WTC11 (cell line): ENCODE results near the gene POU3F1. TPM values are rescaled to one million over a fixed set of nuclear protein-coding genes. Genes with fewer than 3 reads are reported as not detected.

Experiments
- ATAC-seq: fragments of 200-7000 bp; cut with Tn5 transposase; 2 replicates; pipeline ENCODE4 v1.10.0; 2021; ENCODE audit warnings: mild to moderate bottlenecking, moderate library complexity
- CTCF ChIA-PET: fragments of 300-600 bp; sonication (Branson Sonifier 250); formaldehyde crosslinking; loops from one replicate; lab custom pipeline; 2021; ENCODE audit warnings: antibody characterized with exemption; lab: Charles Lee
- POLR2A ChIA-PET: fragments of 350-600 bp; sonication (Branson Sonifier 250); formaldehyde crosslinking; loops from one replicate; lab custom pipeline; 2021; ENCODE audit warnings: antibody characterized with exemption; lab: Charles Lee
- DNase-seq: peaks from one replicate; pipeline ENCODE4 v3.0.0; 2021; ENCODE audit warnings: low spot score
- H3K27ac Mint-ChIP-seq: 2 replicates; pipeline ENCODE4 v1.8.0; 2021; ENCODE audit warnings: mixed read lengths
- H3K27me3 Mint-ChIP-seq: 2 replicates; pipeline ENCODE4 v1.8.0; 2021; ENCODE audit warnings: low read depth, mild to moderate bottlenecking, moderate library complexity, mixed read lengths
- H3K36me3 Mint-ChIP-seq: 2 replicates; pipeline ENCODE4 v1.8.0; 2021; ENCODE audit warnings: mixed read lengths
- H3K4me1 Mint-ChIP-seq: 2 replicates; pipeline ENCODE4 v1.8.0; 2022; ENCODE audit warnings: mixed read lengths
- H3K4me3 Mint-ChIP-seq: 2 replicates; pipeline ENCODE4 v1.8.0; 2021; ENCODE audit warnings: mild to moderate bottlenecking, moderate library complexity, mixed read lengths
- H3K9me3 Mint-ChIP-seq: 2 replicates; pipeline ENCODE4 v1.8.0; 2021; ENCODE audit warnings: mixed read lengths
- ARID4B ChIP-seq: sonication (generic); formaldehyde crosslinking; IDR thresholded peaks from 2 replicates; pipeline ENCODE4 v1.8.0; 2023; ENCODE audit warnings: missing genetic modification reagents, mild to moderate bottlenecking, borderline replicate concordance
- FOXP1 ChIP-seq: sonication (generic); formaldehyde crosslinking; IDR thresholded peaks from 2 replicates; pipeline ENCODE4 v1.8.0; 2022; ENCODE audit warnings: missing genetic modification reagents, mild to moderate bottlenecking, moderate library complexity, borderline replicate concordance
- GABPB1 ChIP-seq: sonication (generic); formaldehyde crosslinking; IDR thresholded peaks from 2 replicates; pipeline ENCODE4 v1.8.1; 2023; ENCODE audit warnings: mild to moderate bottlenecking, missing genetic modification reagents
- HMGA2 ChIP-seq: fragments of 250-450 bp; sonication (Bioruptor Pico); IDR thresholded peaks from 2 replicates; pipeline ENCODE4 v1.4.0; 2021; ENCODE audit warnings: mild to moderate bottlenecking, moderate library complexity
- HMGXB4 ChIP-seq: sonication (generic); formaldehyde crosslinking; IDR thresholded peaks from 2 replicates; pipeline ENCODE4 v1.8.1; 2023; ENCODE audit warnings: mild to moderate bottlenecking, moderate library complexity, missing genetic modification reagents
- KAT7 ChIP-seq: sonication (generic); formaldehyde crosslinking; IDR thresholded peaks from 2 replicates; pipeline ENCODE4 v1.8.1; 2023; ENCODE audit warnings: missing genetic modification reagents, mild to moderate bottlenecking, borderline replicate concordance
- MXD4 ChIP-seq: fragments of 250-450 bp; sonication (Bioruptor Pico); IDR thresholded peaks from 2 replicates; pipeline ENCODE4 v1.8.0; 2021; ENCODE audit warnings: mild to moderate bottlenecking, moderate library complexity, borderline replicate concordance
- PRRX2 ChIP-seq: fragments of 250-450 bp; sonication (Bioruptor Pico); IDR thresholded peaks from 2 replicates; pipeline ENCODE4 v1.8.0; 2021; ENCODE audit warnings: mild to moderate bottlenecking
- SMAD3 ChIP-seq: sonication (generic); formaldehyde crosslinking; IDR thresholded peaks from 2 replicates; pipeline ENCODE4 v1.8.0; 2022; ENCODE audit warnings: missing genetic modification reagents, mild to moderate bottlenecking, borderline replicate concordance
- SMAD4 ChIP-seq: sonication (generic); formaldehyde crosslinking; IDR thresholded peaks from 2 replicates; pipeline ENCODE4 v1.8.0; 2022; ENCODE audit warnings: mild to moderate bottlenecking, missing genetic modification reagents
- SOX15 ChIP-seq: fragments of 250-450 bp; sonication (Bioruptor Pico); IDR thresholded peaks from 2 replicates; pipeline ENCODE4 v1.9.0; 2021; ENCODE audit warnings: mild to moderate bottlenecking
- TEAD4 ChIP-seq: sonication (generic); formaldehyde crosslinking; IDR thresholded peaks from 2 replicates; pipeline ENCODE4 v1.8.0; 2022; ENCODE audit warnings: mild to moderate bottlenecking, missing genetic modification reagents
- ZNF121 ChIP-seq: sonication (generic); formaldehyde crosslinking; IDR thresholded peaks from 2 replicates; pipeline ENCODE4 v1.8.0; 2023; ENCODE audit warnings: missing genetic modification reagents
- ZNF138 ChIP-seq: sonication (generic); formaldehyde crosslinking; conservative IDR thresholded peaks from 2 replicates; pipeline ENCODE4 v1.8.1; 2022; ENCODE audit warnings: mild to moderate bottlenecking, moderate library complexity, missing genetic modification reagents
- ZNF219 ChIP-seq: sonication (generic); formaldehyde crosslinking; IDR thresholded peaks from 2 replicates; pipeline ENCODE4 v1.8.0; 2023; ENCODE audit warnings: missing genetic modification reagents, mild to moderate bottlenecking, borderline replicate concordance
- ZNF263 ChIP-seq: sonication (generic); formaldehyde crosslinking; IDR thresholded peaks from 2 replicates; pipeline ENCODE4 v1.8.1; 2022; ENCODE audit warnings: low read depth, mild to moderate bottlenecking, moderate library complexity, missing genetic modification reagents
- ZNF317 ChIP-seq: sonication (generic); formaldehyde crosslinking; IDR thresholded peaks from 2 replicates; pipeline ENCODE4 v1.8.1; 2023; ENCODE audit warnings: low read depth, mild to moderate bottlenecking, moderate library complexity, missing genetic modification reagents, borderline replicate concordance
- ZNF396 ChIP-seq: fragments of 250-450 bp; sonication (Bioruptor Pico); IDR thresholded peaks from 2 replicates; pipeline ENCODE4 v1.8.0; 2021; ENCODE audit warnings: mild to moderate bottlenecking, moderate library complexity, borderline replicate concordance
- ZNF423 ChIP-seq: fragments of 250-450 bp; sonication (Bioruptor Pico); IDR thresholded peaks from 2 replicates; pipeline ENCODE4 v2.1.2; 2022; ENCODE audit warnings: mild to moderate bottlenecking, moderate library complexity
- ZNF671 ChIP-seq: fragments of 250-450 bp; sonication (Bioruptor Pico); IDR thresholded peaks from 2 replicates; pipeline ENCODE4 v1.8.0; 2021; ENCODE audit warnings: mild to moderate bottlenecking
- ZSCAN18 ChIP-seq: fragments of 250-450 bp; sonication (Bioruptor Pico); IDR thresholded peaks from 2 replicates; pipeline ENCODE4 v2.1.2; 2022; ENCODE audit warnings: mild to moderate bottlenecking, moderate library complexity
- total RNA-seq: library from RNA; stranded (reverse); gene quantifications from 3 replicates; pipeline ENCODE4 v1.2.3, GENCODE V29; 2021
- TF ChIP-seq, protein P1 (sequence below): fragments of 250-450 bp; sonication (Bioruptor Pico); conservative IDR thresholded peaks from 2 replicates; pipeline ENCODE4 v1.9.0; 2021; ENCODE audit warnings: mild to moderate bottlenecking
- TF ChIP-seq, protein P2 (sequence below): sonication (generic); formaldehyde crosslinking; IDR thresholded peaks from 2 replicates; pipeline ENCODE4 v1.8.0; 2022; ENCODE audit warnings: mild to moderate bottlenecking, missing genetic modification reagents

POU3F1 gene
- total RNA-seq, 1 experiment from 2014 or later = 18.9 TPM

- no peak for TF ChIP-seq HMGXB4
- no peak for TF ChIP-seq FOXP1 (CRISPR knock-in tag)
- TF ChIP-seq ZNF396 = no peak
Measured at GRCh38 chr1:38061883-38062328, 15.3 kb upstream of the POU3F1 start (continued).

- H3K4me1 Mint-ChIP-seq = peaks cover 38% of the 10 kb centered on the region
- POLR2A ChIA-PET = no interaction called here
- no peak for TF ChIP-seq SOX15 (CRISPR knock-in tag)
- TF ChIP-seq GABPB1 (CRISPR knock-in tag) = no peak
- TF ChIP-seq ZSCAN18 (CRISPR knock-in tag) = no peak
- TF ChIP-seq SMAD3 (CRISPR knock-in tag) = no peak
- no peak for TF ChIP-seq ZNF263 (CRISPR knock-in tag)
- no peak for TF ChIP-seq ZNF423 (CRISPR knock-in tag)
- TF ChIP-seq, all 79 proteins: peak for 0
- ATAC-seq = no peak
- H3K27me3 Mint-ChIP-seq = no peaks in the 10 kb centered on the region; the same call in 1 of the 2 replicates
- H3K36me3 Mint-ChIP-seq = no peaks in the 10 kb centered on the region
- H3K27ac Mint-ChIP-seq = no peak overlapping the region
- H3K4me3 Mint-ChIP-seq = no peak overlapping the region
- H3K9me3 Mint-ChIP-seq = no peaks in the 10 kb centered on the region
- DNase-seq = no peak
- CTCF ChIA-PET = interaction anchor here (3.0 to 3.1 kb wide), 2 partner anchors 11 kb away, joined by 18 to 27 read pairs; no protein-coding TSS in a partner anchor
Measured at GRCh38 chr1:38061290-38061689, 14.7 kb upstream of the POU3F1 start.

DNA sequence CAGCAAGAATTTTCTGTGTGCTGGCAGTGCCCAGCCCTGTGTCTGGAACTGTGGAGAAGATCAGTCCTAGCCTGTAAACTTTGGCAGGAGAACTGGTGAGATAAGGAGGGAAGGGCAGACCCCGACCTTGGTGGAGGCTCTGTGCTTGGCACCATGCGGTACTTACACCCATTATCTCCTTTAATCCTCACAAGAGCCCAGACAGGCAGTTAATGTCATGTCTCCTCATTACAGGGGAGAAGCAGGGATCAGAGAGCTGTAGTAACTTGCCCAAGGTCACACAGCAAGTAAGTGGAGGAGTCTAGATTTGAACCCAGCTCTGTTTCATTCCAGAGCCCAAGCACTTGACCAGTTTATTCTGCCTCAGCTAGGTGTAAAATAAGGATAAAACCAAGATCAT lies 13.9 kb upstream of the POU3F1 start:
- H3K27ac Mint-ChIP-seq = no peak overlapping the region
- no peaks in the 10 kb centered on the region for H3K9me3 Mint-ChIP-seq
- TF ChIP-seq ZNF317 (CRISPR knock-in tag) (no peak), PRRX2 (CRISPR knock-in tag) (no peak), TEAD4 (CRISPR knock-in tag) (no peak), SMAD4 (CRISPR knock-in tag) (no peak), HMGA2 (CRISPR knock-in tag) (no peak), ARID4B (no peak), MXD4 (CRISPR knock-in tag) (no peak), ZNF121 (CRISPR knock-in tag) (no peak), ZNF219 (CRISPR knock-in tag) (no peak), ZNF138 (CRISPR knock-in tag) (no peak), ZNF671 (CRISPR knock-in tag) (no peak), KAT7 (CRISPR knock-in tag) (no peak)
- TF ChIP-seq, protein P1, sequence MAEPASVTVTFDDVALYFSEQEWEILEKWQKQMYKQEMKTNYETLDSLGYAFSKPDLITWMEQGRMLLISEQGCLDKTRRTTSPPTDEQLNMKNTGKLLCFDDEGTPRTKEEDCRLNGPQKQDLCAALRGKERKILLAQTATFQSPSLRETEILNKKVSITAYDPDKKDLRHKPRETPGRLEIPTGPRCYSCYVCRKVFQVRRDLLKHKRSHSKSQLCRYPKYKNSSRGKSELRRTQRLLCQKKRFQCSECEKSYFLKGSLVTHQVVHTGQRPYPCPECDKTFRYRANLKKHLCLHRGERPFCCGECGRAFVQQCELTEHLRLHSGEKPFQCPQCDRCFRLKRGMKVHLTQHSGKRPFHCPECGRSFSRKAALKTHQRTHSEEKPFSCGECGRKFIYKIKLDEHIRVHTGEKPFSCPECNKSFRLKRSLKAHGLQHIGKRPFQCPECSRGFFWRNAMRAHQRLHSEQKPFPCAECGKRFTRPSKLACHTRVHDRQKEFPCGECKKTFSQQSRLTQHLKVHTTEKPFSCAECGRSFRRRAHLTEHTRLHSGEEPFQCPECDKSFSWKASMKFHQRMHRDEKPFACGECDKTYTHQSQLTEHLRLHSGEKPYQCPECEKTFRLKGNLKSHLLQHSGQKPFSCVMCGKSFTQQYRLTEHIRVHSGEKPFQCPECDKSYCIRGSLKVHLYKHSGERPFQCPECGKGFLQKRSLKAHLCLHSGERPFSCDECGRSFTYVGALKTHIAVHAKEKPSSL (CRISPR knock-in tag) = no peak
- TF ChIP-seq, protein P2, sequence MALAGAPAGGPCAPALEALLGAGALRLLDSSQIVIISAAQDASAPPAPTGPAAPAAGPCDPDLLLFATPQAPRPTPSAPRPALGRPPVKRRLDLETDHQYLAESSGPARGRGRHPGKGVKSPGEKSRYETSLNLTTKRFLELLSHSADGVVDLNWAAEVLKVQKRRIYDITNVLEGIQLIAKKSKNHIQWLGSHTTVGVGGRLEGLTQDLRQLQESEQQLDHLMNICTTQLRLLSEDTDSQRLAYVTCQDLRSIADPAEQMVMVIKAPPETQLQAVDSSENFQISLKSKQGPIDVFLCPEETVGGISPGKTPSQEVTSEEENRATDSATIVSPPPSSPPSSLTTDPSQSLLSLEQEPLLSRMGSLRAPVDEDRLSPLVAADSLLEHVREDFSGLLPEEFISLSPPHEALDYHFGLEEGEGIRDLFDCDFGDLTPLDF (CRISPR knock-in tag) = no peak

More for the DNA sequence above, 13.9 kb upstream of the POU3F1 start:
- ChIA-PET CTCF (interaction anchor here (0.6 to 3.1 kb wide), 3 partner anchors 12 to 28 kb away, joined by 3 to 18 read pairs (median 3); partner anchors contain the start of gene POU3F1), POLR2A (no interaction called here)
- Mint-ChIP-seq H3K36me3 (no peaks in the 10 kb centered on the region), H3K27me3 (no peaks in the 10 kb centered on the region; the same call in 1 of the 2 replicates), H3K4me1 (peaks cover 33% of the 10 kb centered on the region), H3K4me3 (no peak overlapping the region)
- ATAC-seq (no peak), DNase-seq (no peak)
